ENCODE measurements around the gene ACKR1. TPM values are rescaled to one million over a fixed set of nuclear protein-coding genes. Genes with fewer than 3 reads are reported as not detected.

Gene ACKR1
- total and polyA plus RNA-seq, 2 donors (not counting 1 experiment from before 2014, with no cell fraction given) = not detected

DNA sequence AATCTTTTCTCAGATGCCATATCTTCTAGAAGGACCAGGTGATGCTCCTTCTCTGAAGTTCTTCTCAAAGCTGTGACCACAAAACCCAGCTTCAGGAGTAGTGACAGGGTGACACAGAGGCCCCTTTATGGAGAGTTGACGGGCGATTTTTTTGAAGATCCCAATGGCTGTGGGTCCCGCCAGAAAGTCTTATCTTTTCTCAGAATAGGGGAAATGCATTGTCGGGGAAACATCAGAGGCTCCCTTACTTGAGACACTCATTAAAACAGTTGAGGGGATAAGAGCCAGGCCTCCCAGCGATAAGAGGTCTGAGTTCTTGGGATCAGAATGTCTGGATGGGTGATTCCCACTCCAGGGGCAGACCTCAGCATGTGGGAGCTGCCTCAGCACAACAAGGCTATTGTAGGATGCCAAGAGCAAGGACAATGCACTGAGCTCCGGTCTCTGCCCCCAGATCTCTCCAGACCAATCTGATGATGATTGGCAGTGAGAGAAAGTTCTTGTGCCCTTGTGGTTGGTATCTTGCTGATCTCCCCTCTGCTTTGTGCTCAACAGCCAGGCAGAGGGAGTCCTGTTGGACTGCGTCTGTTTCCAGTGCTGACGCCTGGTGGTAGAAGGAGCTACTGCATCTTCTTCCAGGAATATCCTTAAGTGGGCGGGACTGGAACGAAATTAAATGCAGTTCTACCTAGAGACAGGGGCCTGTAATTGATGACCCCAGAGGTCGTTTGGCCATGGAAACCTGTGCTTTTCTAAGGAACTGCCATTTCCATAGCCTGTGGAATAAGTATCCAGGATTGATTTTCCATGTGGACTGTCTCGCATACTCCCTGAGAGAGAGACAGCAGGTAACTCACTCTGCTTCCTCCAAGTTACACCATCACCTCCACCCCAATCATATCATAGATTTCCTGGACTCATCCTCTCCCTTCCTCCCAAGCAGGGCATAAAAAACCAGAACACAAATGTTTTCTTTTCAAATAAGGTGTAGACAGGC is 6.8 kb upstream of the ACKR1 start:
- H3K27ac ChIP-seq (ENCODE audit: insufficient read depth, low read length) = no peak overlapping the region
- peak; percentile 60 to 75 for DNase-seq (ENCODE audit: low read depth in 2 of 2)
- no peaks in the 10 kb centered on the region for H4K20me1 ChIP-seq (ENCODE audit: control insufficient read depth, extremely low read depth, insufficient read depth, low read length)
- no peak for TF ChIP-seq EZH2 (IDR thresholded peaks at IDR 0.05; ENCODE audit: low read length, missing control alignments)
- TF ChIP-seq, protein P1, sequence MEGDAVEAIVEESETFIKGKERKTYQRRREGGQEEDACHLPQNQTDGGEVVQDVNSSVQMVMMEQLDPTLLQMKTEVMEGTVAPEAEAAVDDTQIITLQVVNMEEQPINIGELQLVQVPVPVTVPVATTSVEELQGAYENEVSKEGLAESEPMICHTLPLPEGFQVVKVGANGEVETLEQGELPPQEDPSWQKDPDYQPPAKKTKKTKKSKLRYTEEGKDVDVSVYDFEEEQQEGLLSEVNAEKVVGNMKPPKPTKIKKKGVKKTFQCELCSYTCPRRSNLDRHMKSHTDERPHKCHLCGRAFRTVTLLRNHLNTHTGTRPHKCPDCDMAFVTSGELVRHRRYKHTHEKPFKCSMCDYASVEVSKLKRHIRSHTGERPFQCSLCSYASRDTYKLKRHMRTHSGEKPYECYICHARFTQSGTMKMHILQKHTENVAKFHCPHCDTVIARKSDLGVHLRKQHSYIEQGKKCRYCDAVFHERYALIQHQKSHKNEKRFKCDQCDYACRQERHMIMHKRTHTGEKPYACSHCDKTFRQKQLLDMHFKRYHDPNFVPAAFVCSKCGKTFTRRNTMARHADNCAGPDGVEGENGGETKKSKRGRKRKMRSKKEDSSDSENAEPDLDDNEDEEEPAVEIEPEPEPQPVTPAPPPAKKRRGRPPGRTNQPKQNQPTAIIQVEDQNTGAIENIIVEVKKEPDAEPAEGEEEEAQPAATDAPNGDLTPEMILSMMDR (conservative IDR thresholded peaks at IDR 0.05 in 1 of 2, IDR thresholded peaks at IDR 0.05 in 1 of 2; ENCODE audit: low read depth in 1 of 2, low read length in 2 of 2) = peak; percentile 98 to 99
- H3K79me2 ChIP-seq (ENCODE audit: control insufficient read depth, insufficient read depth, low read length) = no peaks in the 10 kb centered on the region
- no peaks in the 10 kb centered on the region for H3K9me3 ChIP-seq (ENCODE audit: control insufficient read depth, insufficient read depth, low read depth, low read length)
- H3K9ac ChIP-seq (ENCODE audit: insufficient read depth, low read length) = no peak overlapping the region
- H3K4me3 ChIP-seq (replicated peaks in 1 of 4; ENCODE audit: control extremely low read depth in 1 of 4, insufficient read depth in 1 of 4, low read depth in 3 of 4, low read length in 4 of 4) = no peak overlapping the region
- no peak overlapping the region for H3K4me2 ChIP-seq (ENCODE audit: extremely low read depth, insufficient read depth, low read length)
- H3K27me3 ChIP-seq (ENCODE audit: control insufficient read depth, insufficient read depth, low read length) = no peaks in the 10 kb centered on the region
- no peaks in the 10 kb centered on the region for H3K36me3 ChIP-seq (ENCODE audit: control insufficient read depth, insufficient read depth, low read length)
- H3K4me1 ChIP-seq (ENCODE audit: control insufficient read depth, extremely low read depth, insufficient read depth, low read length) = no peaks in the 10 kb centered on the region
- no peak overlapping the region for H2AFZ ChIP-seq (ENCODE audit: low read length)

DNA sequence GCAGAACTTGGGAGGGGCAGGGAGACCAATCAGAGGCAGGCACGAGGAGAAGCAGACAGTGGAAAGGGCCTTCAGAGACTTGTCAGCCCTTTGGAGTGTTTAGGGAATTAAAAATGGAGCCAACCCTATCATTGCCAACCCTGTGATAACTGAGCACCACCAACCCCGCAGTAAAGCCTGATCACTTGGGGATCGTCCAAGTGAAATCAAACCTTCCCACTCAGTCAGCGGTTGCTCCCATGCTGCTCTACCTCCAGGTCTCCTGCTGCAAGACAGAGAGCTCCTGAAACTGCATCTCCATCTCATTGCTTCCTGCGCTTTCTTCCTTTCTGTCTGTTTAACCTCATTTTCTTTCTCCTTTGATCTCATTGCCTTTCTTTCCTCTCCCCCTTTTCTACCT is 4.8 kb upstream of the ACKR1 start:
- Histone ChIP-seq H4K20me1 (ENCODE audit: control insufficient read depth, extremely low read depth, insufficient read depth, low read length) (no peaks in the 10 kb centered on the region), H3K4me3 (replicated peaks in 1 of 4; ENCODE audit: control extremely low read depth in 1 of 4, insufficient read depth in 1 of 4, low read depth in 3 of 4, low read length in 4 of 4) (no peak overlapping the region), H3K27ac (ENCODE audit: insufficient read depth, low read length) (no peak overlapping the region), H3K9ac (ENCODE audit: insufficient read depth, low read length) (no peak overlapping the region), H2AFZ (ENCODE audit: low read length) (no peak overlapping the region), H3K27me3 (ENCODE audit: control insufficient read depth, insufficient read depth, low read length) (no peaks in the 10 kb centered on the region), H3K9me3 (ENCODE audit: control insufficient read depth, insufficient read depth, low read depth, low read length) (no peaks in the 10 kb centered on the region), H3K79me2 (ENCODE audit: control insufficient read depth, insufficient read depth, low read length) (no peaks in the 10 kb centered on the region), H3K4me1 (ENCODE audit: control insufficient read depth, extremely low read depth, insufficient read depth, low read length) (no peaks in the 10 kb centered on the region), H3K4me2 (ENCODE audit: extremely low read depth, insufficient read depth, low read length) (no peak overlapping the region), H3K36me3 (ENCODE audit: control insufficient read depth, insufficient read depth, low read length) (no peaks in the 10 kb centered on the region)
- TF ChIP-seq EZH2 (IDR thresholded peaks at IDR 0.05; ENCODE audit: low read length, missing control alignments) = no peak
- TF ChIP-seq, protein P1 (conservative IDR thresholded peaks at IDR 0.05 in 1 of 2, IDR thresholded peaks at IDR 0.05 in 1 of 2; ENCODE audit: low read depth in 1 of 2, low read length in 2 of 2) = no peak
- no peak for DNase-seq (ENCODE audit: low read depth in 2 of 2)

DNA sequence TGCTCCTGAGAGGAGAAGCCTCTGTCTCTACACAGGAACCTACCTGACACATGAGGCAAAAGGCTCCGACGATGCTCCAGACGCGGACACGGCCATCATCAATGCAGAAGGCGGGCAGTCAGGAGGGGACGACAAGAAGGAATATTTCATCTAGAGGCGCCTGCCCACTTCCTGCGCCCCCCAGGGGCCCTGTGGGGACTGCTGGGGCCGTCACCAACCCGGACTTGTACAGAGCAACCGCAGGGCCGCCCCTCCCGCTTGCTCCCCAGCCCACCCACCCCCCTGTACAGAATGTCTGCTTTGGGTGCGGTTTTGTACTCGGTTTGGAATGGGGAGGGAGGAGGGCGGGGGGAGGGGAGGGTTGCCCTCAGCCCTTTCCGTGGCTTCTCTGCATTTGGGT is 3.9 kb upstream of the ACKR1 start:
- Histone ChIP-seq H3K36me3 (ENCODE audit: control insufficient read depth, insufficient read depth, low read length) (no peaks in the 10 kb centered on the region), H4K20me1 (ENCODE audit: control insufficient read depth, extremely low read depth, insufficient read depth, low read length) (no peaks in the 10 kb centered on the region), H3K9ac (ENCODE audit: insufficient read depth, low read length) (no peak overlapping the region), H3K27me3 (ENCODE audit: control insufficient read depth, insufficient read depth, low read length) (no peaks in the 10 kb centered on the region), H3K4me3 (replicated peaks in 1 of 4; ENCODE audit: control extremely low read depth in 1 of 4, insufficient read depth in 1 of 4, low read depth in 3 of 4, low read length in 4 of 4) (no peak overlapping the region), H3K79me2 (ENCODE audit: control insufficient read depth, insufficient read depth, low read length) (no peaks in the 10 kb centered on the region), H3K4me1 (ENCODE audit: control insufficient read depth, extremely low read depth, insufficient read depth, low read length) (no peaks in the 10 kb centered on the region), H3K27ac (ENCODE audit: insufficient read depth, low read length) (no peak overlapping the region), H2AFZ (ENCODE audit: low read length) (no peak overlapping the region), H3K9me3 (ENCODE audit: control insufficient read depth, insufficient read depth, low read depth, low read length) (no peaks in the 10 kb centered on the region), H3K4me2 (ENCODE audit: extremely low read depth, insufficient read depth, low read length) (no peak overlapping the region)
- TF ChIP-seq, protein P1 (conservative IDR thresholded peaks at IDR 0.05 in 1 of 2, IDR thresholded peaks at IDR 0.05 in 1 of 2; ENCODE audit: low read depth in 1 of 2, low read length in 2 of 2) = no peak
- TF ChIP-seq EZH2 (IDR thresholded peaks at IDR 0.05; ENCODE audit: low read length, missing control alignments) = no peak
- no peak for DNase-seq (ENCODE audit: low read depth in 2 of 2)

All from fibroblast of lung (primary cell).